GM19043 (cell line): ENCODE results near the gene SOX6.

ENCODE experiments used
- ATAC-seq: cut with Tn5 transposase; IDR thresholded peaks from one replicate; pipeline ENCODE4 v1.9.1; 2021; ENCODE audit warnings: low read depth; ENCODE audit not compliant: unreplicated experiment

SOX6 gene

GRCh38 chr11:15918674-15919073 lies 437.7 kb downstream of the SOX6 start:
- ATAC-seq, result no peak

- ATAC-seq, result no peak
These were observed 438.1 kb downstream of the SOX6 start for GRCh38 chr11:15918212-15918611.
